Measurements from ENCODE around the gene SHQ1.
"Not testable (repeated sequence)": the region's sequence is repeated elsewhere in the genome, so short reads cannot be mapped to it uniquely, and the experiment has no call there.

Gene SHQ1

GRCh38 chr3:72722930-72723726 is 125.1 kb downstream of the SHQ1 start:
- Mint-ChIP-seq H3K27me3 (ENCODE audit: low read depth) (peaks cover 29% of the 10 kb centered on the region), H3K4me3 (no peak overlapping the region)
- no peak for TF ChIP-seq CTCF (IDR thresholded peaks at IDR 0.05; ENCODE audit: unreplicated experiment in 3 of 3)

GRCh38 chr3:72721683-72722381 is 126.4 kb downstream of the SHQ1 start:
- H3K4me1 Mint-ChIP-seq: peaks cover 7% of the 10 kb centered on the region

More at GRCh38 chr3:72722930-72723726, 125.1 kb downstream of the SHQ1 start:
- no peaks in the 10 kb centered on the region for H3K36me3 Mint-ChIP-seq (ENCODE audit: low read depth)
- peaks cover 18% of the 10 kb centered on the region for H3K4me1 Mint-ChIP-seq
- H3K9me3 Mint-ChIP-seq: no peaks in the 10 kb centered on the region
- H3K27ac Mint-ChIP-seq: peak overlapping the region; percentile 9 to 63 (median 59)

GRCh38 chr3:72720566-72720965 is 127.7 kb downstream of the SHQ1 start:
- Mint-ChIP-seq H3K36me3 (ENCODE audit: low read depth) (peaks cover 4% of the 10 kb centered on the region), H3K27me3 (ENCODE audit: low read depth) (peaks cover 18% of the 10 kb centered on the region), H3K4me3 (no peak overlapping the region), H3K9me3 (peaks cover 11% of the 10 kb centered on the region), H3K27ac (no peak overlapping the region), H3K4me1 (peaks cover 7% of the 10 kb centered on the region)
- no peak for TF ChIP-seq CTCF (IDR thresholded peaks at IDR 0.05; ENCODE audit: unreplicated experiment in 3 of 3)

More at GRCh38 chr3:72721683-72722381, 126.4 kb downstream of the SHQ1 start:
- Mint-ChIP-seq H3K36me3 (ENCODE audit: low read depth) (no peaks in the 10 kb centered on the region), H3K4me3 (no peak overlapping the region), H3K27me3 (ENCODE audit: low read depth) (peaks cover 18% of the 10 kb centered on the region), H3K9me3 (peaks cover 5% of the 10 kb centered on the region), H3K27ac (no peak overlapping the region)
- no peak for TF ChIP-seq CTCF (IDR thresholded peaks at IDR 0.05; ENCODE audit: unreplicated experiment in 3 of 3)

- Mint-ChIP-seq H3K27me3 (ENCODE audit: low read depth) (peaks cover 14% of the 10 kb centered on the region), H3K4me3 (no peak overlapping the region), H3K36me3 (ENCODE audit: low read depth) (peaks cover 11% of the 10 kb centered on the region), H3K9me3 (peaks cover 18% of the 10 kb centered on the region), H3K27ac (no peak overlapping the region), H3K4me1 (peaks cover 7% of the 10 kb centered on the region)
- TF ChIP-seq CTCF (IDR thresholded peaks at IDR 0.05; ENCODE audit: unreplicated experiment in 3 of 3): no peak
These were observed 129.1 kb downstream of the SHQ1 start for GRCh38 chr3:72719137-72719536.

GRCh38 chr3:72714135-72714534 is 134.1 kb downstream of the SHQ1 start:
- H3K27me3 Mint-ChIP-seq (ENCODE audit: low read depth); H3K4me1 Mint-ChIP-seq; H3K27ac Mint-ChIP-seq; H3K4me3 Mint-ChIP-seq: not testable (repeated sequence)
- H3K36me3 Mint-ChIP-seq (ENCODE audit: low read depth): peaks cover 11% of the 10 kb centered on the region
- H3K9me3 Mint-ChIP-seq: peaks cover 25% of the 10 kb centered on the region

- H3K4me3 Mint-ChIP-seq; H3K4me1 Mint-ChIP-seq; H3K27ac Mint-ChIP-seq; H3K27me3 Mint-ChIP-seq (ENCODE audit: low read depth); H3K36me3 Mint-ChIP-seq (ENCODE audit: low read depth): not testable (repeated sequence)
- H3K9me3 Mint-ChIP-seq: peaks cover 20% of the 10 kb centered on the region
These were observed 137.8 kb downstream of the SHQ1 start for GRCh38 chr3:72710471-72710870.
